Stromal cell of bone marrow (primary cell): ENCODE data around the gene LGALS7B.
A peak's percentile ranks its signal among the peaks of the same experiment; 100 is the strongest.
"Not testable (repeated sequence)": the region's sequence is repeated elsewhere in the genome, so short reads cannot be mapped to it uniquely, and the experiment has no call there.

Source experiments
- DNase-seq: peaks from one replicate; pipeline ENCODE4 v3.0.0-alpha.2; 2012; ENCODE audit warnings: low read depth

The LGALS7B gene

GRCh38 chr19:38825936-38826335 is 36.9 kb downstream of the LGALS7B start:
- not testable (repeated sequence) for DNase-seq

- DNase-seq = no peak
Measured at GRCh38 chr19:38826856-38827551, 38.0 kb downstream of the LGALS7B start.

DNA sequence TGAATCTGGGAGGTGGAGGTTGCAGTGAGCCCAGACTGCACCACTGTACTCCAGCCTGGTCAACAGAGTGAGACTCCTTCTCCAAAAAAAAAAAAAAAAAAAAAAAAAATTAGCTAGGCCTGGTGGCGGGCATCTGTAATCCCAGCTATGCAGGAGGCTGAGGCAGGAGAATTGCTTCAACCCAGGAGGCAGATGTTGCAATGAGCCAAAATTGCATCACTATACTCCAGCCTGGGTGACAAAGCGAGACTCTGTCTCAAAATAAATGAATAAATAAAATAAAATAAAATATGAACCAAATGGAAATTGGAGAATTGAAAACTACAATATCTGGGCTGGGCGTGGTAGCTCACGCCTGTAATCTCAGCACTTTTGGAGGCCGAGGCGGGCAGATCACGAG is 40.2 kb downstream of the LGALS7B start:
- DNase-seq = not testable (repeated sequence)

- DNase-seq = no peak
Measured at GRCh38 chr19:38830039-38830733, 41.2 kb downstream of the LGALS7B start.

DNA sequence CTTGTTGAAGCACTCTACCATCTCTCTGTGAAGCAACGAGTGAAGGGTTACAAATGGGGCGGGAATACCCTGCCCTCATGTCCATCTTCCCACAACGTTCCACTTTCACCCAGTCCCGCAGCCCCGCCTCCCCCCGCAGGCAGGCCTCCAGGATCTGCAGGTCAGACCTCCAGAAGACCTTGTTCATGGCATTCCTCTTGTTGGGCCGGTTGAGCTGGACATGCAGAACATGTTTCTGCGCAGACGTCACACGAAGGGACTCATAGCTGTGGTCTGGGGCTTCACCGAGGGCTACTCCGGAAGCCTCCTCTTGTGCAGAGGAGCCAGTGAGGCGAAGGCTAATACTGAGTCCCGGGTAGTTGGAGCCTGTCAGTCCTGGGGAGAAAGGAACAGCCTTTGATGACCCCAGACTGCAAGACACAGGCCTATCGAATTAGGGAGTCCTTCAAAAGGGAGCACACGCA is 42.2 kb downstream of the LGALS7B start:
- peak; percentile 65 for DNase-seq

DNA sequence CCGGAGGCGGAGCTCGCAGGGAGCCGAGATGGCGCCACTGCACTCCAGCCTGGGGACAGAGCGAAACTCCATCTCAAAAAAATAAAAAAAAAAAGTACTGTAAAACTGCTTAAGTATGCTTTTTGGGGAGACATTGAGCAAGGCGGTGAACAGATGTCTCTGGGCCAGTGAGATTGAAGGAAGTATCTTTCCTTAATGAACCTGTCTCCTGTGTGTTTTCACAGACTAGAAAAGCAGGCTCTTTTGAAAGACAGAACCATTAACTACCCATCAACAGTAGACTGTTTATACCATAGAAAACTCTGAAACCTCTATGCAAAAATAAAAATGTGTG is 44.1 kb downstream of the LGALS7B start:
- no peak for DNase-seq

- DNase-seq = no peak
Measured at GRCh38 chr19:38834104-38834490, 45.1 kb downstream of the LGALS7B start.

DNA sequence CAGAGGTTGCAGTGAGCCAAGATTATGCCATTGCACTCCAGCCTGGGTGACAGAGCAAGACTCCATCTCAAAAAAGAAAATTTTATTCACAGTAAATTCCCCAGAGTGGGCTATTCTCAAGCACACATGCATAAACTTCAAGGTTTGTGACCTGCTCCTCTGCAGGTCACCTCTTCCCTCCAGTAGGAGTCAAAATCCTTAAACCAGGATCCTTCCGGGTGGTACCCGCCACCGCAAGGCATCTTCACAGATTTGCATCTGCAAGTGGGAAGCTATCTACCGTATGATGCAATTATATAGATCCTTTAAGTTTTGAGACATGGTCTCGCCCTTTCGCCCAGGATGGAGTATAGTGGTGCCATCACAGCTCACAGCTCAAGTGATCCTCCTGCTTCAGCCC is 45.6 kb downstream of the LGALS7B start:
- no peak for DNase-seq

- DNase-seq = no peak
Measured at GRCh38 chr19:38836159-38836982, 47.4 kb downstream of the LGALS7B start.

- no peak for DNase-seq
Measured at GRCh38 chr19:38836983-38837626, 48.1 kb downstream of the LGALS7B start.

DNA sequence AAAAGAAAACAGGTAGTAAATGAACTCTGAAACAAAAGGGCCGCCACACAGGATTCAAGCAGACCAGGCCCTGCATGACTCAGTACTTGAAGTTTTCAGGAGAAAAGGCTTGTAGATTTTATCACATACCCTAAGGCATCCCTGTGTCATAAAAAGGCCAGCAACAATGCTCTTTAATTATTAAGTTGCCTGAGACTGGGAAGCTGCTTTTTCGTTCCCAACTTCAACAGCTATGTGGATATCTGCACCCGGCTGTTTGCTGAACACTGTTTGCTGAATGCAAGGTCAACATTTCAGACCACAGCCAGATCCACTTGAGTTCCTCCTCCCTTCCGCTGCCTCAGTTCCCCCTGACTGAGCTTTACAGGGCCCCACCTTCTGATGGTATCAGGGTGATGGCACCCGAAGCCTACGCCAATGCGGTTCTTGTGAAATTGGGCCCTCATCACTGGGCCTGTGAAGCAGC is 48.7 kb downstream of the LGALS7B start:
- no peak for DNase-seq

- no peak for DNase-seq
Measured at GRCh38 chr19:38838208-38838985, 49.4 kb downstream of the LGALS7B start.

- no peak for DNase-seq
Measured at GRCh38 chr19:38838986-38839761, 50.2 kb downstream of the LGALS7B start.

- DNase-seq = no peak
Measured at GRCh38 chr19:38839816-38840582, 51.0 kb downstream of the LGALS7B start.

- DNase-seq = no peak
Measured at GRCh38 chr19:38840583-38840968, 51.6 kb downstream of the LGALS7B start.
